DMS79 (cell line): Measurements from ENCODE around the gene PLD5.
"Not testable (repeated sequence)": the region's sequence is repeated elsewhere in the genome, so short reads cannot be mapped to it uniquely, and the experiment has no call there.

Experiments
- DNase-seq: peaks from one replicate; lab custom pipeline; 2025; lab: John Stamatoyannopoulos, UW

Gene PLD5

DNA sequence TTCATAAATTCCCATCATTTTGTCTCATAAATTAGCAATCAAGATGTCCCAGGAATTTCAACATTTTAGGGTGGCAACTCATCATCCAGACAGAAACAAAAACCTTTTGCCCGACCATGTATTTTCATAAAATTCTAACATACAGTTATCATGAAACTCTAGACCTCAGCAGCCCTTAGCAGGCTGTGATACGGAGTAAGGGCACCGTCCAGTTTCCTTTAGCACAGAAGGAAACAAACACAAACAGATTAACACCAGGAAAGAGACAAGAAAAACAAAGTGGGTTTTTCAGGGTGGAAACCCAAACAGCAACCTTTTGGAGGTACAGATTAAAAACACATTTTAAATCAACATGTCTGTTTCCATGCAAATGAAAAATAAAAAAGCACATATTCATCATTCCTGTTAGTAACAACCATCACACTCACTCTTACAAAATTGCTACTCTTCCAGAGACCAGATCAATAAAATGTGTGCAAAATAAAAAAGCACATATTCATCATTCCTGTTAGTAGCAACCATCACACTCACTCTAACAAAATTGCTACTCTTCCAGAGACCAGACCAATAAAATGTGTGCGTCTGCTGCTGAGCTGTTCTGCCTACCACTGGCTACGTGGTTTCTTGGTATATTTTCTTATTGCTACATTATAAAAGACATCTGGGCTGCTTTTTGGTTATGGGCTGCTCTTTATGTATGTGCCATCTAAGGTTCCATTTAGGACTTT lies 241.6 kb downstream of the PLD5 start:
- DNase-seq: not testable (repeated sequence)

DNA sequence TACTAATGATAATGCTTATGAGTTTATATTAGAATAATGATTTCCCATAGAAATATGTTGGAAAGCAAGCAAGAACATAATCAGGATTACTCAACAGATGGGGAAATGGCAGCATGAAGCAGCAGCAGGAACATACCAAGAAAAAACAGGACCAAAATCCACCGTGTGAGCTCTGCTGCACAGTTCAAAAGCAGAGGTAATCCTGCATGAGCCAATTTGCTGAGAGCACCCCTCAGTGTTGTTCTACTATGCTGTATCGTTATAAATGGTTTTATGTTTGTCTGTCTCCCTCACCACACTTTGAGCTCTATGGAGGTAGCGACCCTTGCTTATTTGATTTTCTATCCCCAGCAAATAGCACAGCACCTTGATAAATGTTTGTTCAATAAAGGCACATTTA lies 246.1 kb downstream of the PLD5 start:
- not testable (repeated sequence) for DNase-seq

DNA sequence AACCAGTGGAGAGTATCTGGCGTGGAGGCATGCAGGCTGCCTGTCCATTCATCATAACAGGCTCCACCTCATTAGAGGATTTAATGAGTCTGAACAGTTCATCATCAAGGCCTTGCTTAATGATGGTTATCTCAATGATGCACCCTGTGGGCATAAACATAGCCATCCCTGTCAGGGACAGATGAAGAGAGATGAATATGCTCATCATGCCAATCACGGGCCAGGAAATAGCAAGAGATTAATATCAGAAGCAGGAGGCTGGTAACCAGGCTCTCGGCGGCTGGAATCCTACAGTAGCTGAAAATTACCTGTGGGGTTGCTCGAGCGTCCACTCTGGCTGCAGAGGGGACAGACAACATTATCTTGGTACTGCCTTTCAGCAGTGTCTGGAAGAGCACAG lies 247.7 kb downstream of the PLD5 start:
- not testable (repeated sequence) for DNase-seq

- not testable (repeated sequence) for DNase-seq
These were observed 257.5 kb downstream of the PLD5 start for GRCh38 chr1:242267004-242267403.

GRCh38 chr1:242264419-242264818 lies 260.1 kb downstream of the PLD5 start:
- DNase-seq: not testable (repeated sequence)

DNA sequence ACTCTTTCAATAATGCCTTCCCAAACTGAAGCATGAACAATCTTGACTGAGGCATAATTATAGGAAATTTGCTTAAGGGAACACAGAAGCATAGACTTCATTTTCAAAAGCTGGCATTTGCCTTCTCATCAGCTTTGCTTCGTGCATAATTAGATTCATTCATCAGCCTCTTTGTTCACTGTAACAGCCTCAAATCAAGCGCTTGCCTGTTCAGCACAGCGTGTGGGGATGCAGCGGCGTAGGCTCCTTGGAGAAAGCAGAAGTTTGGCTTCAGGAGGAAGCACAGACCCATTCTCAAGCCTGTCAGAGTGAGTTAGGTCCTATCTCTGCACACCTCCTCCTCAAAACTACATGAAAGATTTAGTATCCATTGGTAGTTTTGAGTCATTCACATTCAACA lies 279.2 kb downstream of the PLD5 start:
- no peak for DNase-seq

GRCh38 chr1:242243472-242243871 lies 281.0 kb downstream of the PLD5 start:
- DNase-seq: no peak

- DNase-seq: no peak
These were observed 281.5 kb downstream of the PLD5 start for GRCh38 chr1:242242983-242243382.

DNA sequence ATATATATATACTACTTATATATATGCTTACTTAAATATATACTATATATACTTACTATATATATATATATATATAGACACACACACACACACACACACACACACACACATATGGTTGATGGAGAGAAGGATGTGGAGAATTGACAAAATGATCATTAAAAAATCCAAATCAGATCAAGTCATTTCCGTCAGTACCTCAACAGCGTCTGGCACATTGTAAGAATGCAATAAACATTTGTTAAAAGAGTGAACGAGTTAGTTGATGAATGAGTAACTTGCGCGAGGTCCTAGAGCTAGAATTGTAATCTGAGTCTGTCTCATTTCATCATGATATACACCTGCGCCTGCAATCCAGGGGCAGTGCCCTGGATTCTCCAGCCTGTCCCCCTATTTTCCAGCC lies 282.6 kb downstream of the PLD5 start:
- DNase-seq: no peak

GRCh38 chr1:242240691-242241090 lies 283.8 kb downstream of the PLD5 start:
- DNase-seq: no peak

DNA sequence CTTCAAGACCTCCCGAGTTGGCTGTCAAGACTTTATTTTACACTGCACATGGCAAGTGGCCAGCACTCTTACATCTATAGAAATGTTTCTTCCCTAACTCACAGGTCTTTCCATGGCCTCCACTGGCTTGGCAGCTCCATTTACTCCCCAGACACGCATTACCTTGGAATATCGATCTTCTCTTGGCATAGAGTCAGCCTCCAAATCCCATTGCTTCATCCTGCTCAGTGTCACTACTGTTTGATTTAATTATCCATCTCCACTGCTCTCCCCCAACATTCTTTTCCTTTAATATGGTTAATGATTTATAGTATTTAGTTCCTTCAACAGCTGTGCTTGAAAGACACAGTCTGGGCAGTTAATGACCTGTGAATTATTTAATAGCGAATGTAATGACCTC lies 284.4 kb downstream of the PLD5 start:
- no peak for DNase-seq

DNA sequence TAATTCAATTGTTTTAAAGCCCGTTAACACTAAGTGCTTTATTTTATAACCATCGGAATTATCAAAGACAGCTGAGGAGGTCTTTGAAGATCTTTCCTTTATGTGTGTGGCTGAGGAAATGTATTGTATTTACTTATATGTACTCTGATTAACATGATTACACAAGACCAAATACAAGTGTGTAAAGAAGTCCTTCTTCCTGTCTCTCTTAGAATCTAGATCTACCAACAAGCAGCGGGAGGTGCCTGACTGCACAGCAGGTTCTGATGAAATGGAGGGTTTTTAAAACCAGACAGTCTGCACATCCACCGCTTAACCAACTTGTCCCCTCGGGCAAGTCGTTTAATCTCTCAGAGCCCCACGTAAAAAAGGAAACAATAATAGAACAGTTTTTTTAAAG lies 285.1 kb downstream of the PLD5 start:
- DNase-seq: no peak

DNA sequence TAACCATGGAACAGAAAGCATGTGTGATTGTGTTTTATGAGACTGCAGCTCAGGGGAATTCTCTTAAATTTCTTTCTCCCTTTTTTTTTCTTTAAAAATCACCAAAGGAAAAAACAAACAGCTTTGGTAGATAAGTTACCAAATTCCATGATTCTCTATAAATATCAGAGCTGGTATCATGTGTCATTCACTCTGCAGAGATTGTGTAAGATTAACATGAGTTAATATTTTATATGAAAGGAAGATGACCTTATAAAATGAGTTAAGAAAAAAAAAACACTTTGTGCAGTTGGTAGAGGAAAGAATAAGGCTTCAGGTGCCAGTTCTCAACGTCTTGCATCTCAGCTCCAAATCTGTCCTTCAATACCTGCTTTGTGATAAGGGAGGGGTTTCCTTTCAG lies 287.4 kb downstream of the PLD5 start:
- DNase-seq: no peak

GRCh38 chr1:242228991-242229390 lies 295.5 kb downstream of the PLD5 start:
- no peak for DNase-seq

DNA sequence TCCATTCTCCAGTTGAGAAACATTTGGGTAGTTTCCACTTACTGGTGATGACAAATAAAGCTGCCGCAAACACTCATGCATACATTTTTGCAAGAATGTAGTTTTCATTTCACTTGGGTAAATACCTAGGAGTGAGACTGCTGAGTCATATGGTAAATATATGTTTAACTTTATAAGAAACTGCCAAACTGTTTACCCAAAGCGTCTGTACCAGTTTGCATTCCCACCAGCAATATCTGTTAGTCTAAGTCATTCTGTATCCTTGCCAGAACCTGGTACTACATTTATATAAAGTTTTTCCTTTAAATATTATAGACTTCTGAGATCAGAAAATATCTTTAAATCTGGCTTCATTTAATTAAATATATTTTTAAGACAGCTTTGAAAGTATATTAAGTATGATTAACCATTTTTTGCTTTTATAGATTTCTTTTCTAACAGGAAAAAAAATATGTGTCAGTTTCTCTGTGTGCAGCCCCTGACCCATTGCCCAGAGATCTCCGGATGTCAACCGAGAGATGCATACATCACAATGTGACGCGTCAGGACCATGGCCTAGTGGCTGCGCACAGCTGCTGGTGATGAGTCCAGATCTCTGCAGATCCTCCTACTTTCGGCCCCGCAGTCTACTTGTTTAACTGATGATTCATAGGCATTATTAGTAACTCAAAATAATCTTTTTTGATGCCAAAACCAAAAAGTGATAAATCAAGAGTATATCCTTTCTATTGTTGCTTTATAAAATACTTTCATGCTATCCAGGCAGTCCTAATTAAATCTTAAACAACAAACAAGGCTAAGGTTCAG lies 298.5 kb downstream of the PLD5 start:
- no peak for DNase-seq

GRCh38 chr1:242224878-242225766 lies 299.4 kb downstream of the PLD5 start:
- DNase-seq: not testable (repeated sequence)

DNA sequence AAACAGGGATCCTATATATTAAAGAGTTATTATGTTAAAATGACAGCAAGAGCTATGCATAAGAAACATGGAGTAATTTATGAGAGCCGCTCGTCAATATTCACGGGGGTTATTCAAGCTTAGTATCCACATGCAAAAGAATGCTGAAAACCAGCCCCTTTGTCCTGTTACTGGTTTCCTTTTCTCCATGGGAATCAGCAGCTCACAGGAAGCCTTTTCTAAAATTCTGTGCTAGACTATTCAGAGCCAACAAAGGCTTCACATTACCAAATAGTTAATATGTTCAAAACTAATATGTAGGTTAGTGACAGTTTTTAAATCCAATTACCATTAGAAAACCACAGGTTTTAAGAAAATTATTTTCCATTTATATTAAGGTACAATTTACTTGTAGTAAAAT lies 300.0 kb downstream of the PLD5 start:
- DNase-seq: no peak

GRCh38 chr1:242219905-242220304 lies 304.6 kb downstream of the PLD5 start:
- DNase-seq: no peak

DNA sequence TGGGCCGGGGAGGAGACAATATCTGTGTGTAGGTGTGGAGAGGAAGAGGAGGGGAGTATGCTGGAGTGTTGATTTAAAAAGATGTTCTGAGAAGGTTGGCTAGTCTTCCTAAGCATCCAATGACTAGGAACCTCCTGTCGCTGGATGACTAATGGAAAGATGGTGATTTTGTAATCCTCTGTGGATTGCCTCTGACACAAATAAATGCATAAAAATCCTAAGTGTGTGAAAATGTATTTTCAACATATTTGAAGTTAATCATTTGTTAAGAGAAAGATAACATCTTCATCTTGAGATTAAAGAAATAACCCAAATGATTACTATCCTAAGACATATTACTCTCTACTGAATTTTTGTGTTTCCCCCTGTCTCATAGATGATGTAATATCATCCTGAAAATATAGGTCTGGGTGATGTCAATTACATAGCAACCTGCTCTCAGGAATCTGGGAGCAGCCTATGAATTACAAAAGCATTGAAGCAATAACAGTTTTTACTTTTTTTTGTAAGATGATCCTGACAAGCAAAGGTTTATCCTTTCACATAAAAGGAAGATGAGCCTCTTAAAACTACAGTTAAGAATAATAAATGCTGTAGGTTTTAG lies 305.1 kb downstream of the PLD5 start:
- no peak for DNase-seq

DNA sequence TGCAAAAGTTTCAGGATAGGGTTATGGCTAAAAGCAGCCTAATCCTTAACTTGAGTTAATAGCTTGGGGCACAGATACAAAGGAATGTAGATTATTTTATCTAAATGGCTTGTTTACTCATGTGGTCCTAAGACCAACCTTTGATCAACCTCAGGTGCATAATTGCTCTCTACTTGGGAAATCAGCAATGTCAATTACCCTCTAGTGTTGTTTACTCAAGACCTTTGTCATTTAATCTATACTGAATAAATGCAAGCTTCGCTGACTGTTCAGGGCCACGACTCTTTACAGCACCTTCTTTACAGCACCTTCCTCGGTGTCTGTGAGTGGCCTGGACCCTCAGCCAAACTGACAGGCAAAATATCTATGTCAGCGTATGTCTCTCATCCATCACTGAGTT lies 308.1 kb downstream of the PLD5 start:
- no peak for DNase-seq

- DNase-seq: not testable (repeated sequence)
These were observed 310.0 kb downstream of the PLD5 start for GRCh38 chr1:242214455-242214854.

GRCh38 chr1:242212961-242213360 lies 311.5 kb downstream of the PLD5 start:
- not testable (repeated sequence) for DNase-seq
